ENCODE results near the gene C1orf141.
"Not testable (repeated sequence)": the region's sequence is repeated elsewhere in the genome, so short reads cannot be mapped to it uniquely, and the experiment has no call there.

C1orf141 gene

DNA sequence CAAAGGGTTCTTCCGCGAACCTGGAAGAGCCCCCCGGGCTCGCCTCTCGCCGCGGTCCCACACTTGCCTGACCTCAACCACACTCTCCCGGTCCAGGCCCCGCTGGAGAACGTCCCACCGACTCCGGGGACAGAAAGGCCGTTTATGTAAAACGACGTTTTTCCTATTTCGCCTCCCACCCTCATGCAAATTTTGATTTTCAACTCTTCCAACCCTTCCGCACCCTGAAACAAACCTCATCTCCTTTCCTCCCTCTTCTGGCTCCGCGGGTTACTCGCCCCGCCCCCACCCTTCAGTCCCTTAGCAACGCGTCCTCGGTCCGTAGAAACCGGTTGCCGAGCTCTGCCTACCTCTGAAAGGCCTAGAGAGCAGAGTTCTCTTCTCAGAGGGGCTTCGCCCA, at the start of gene C1orf141:
Gene C1orf141 (minus strand): TSS at position 276 of the 400 bp plus-strand sequence. CDS start 7,730 bp downstream, outside the sequence.
- DNase-seq, result no peak

DNA sequence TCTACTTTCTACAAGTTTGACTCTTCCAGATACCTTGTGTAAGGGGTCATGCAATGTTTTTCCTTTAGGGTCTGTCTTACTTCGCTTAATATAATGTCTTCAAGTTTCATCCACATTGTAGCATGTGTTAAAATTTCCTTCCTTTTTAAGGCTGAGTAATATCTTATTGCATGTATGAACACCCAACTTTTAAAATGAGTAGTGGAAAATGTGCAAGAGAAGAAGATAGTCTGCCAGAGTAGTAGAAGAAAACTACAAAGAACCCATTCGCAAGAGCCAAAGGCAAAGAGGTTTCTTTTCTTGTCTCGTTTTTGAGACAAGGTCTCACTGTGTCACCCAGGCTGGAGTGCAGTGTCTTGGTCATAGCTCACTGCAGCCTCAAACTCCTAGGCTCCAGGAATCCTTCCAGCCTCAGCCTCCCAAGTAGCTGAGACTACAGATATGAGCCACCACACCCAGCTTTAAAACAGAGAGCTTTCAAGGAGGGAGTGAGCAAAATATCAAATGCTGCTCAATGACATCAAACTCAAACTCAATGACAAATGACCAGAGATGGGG, 40.8 kb upstream of the C1orf141 start:
- DNase-seq, result no peak

- DNase-seq, result no peak
Observed at GRCh38 chr1:67174716-67175284, 40.0 kb upstream of the C1orf141 start.

GRCh38 chr1:67173988-67174387, 39.2 kb upstream of the C1orf141 start:
- DNase-seq, result no peak

- no peak for DNase-seq
Observed at GRCh38 chr1:67171978-67172377, 37.2 kb upstream of the C1orf141 start.

DNA sequence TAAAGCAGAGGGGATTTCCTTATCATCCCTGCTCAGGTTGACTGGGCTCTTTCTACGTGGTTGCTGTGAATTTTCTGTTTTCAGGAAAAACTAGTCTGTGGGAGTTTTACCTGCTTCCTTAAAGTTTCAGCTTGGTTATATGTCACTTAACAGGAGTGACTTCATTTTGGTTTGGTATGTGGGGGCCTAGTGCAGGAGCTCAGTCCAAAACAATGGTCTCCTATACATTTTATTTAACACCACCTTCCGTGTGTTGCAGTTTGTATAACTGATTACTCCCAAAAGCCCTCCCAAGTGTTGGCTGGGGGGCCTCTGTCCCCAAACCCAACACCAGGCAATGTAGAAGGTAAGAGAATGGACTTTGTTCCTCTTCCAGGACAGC, 36.8 kb upstream of the C1orf141 start:
- DNase-seq, result no peak

GRCh38 chr1:67170751-67171573, 36.2 kb upstream of the C1orf141 start:
- no peak for DNase-seq

DNA sequence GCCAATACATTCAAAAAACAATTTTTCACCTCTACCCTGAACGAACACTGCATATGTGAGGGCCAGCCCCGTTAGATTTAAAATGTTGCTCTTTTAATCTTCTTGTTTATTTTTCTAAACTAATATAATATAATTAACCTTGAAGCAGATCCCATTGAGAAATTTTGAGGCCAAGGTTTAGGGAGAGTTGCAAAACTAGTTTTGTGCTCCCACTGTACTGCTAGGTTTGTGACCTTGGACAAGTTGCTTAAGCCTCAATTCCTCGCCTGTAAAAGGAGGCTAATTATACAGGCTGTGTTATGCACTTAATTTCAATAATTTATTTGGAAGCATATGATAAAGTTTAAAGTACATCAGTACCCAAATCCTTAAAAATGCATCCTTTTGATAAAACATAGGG, 35.2 kb upstream of the C1orf141 start:
- DNase-seq, result no peak

GRCh38 chr1:67169496-67169895, 34.7 kb upstream of the C1orf141 start:
- DNase-seq, result no peak

- DNase-seq, result no peak
Observed at GRCh38 chr1:67166196-67166595, 31.4 kb upstream of the C1orf141 start, which contains the start of gene IL23R. Gene IL23R (plus strand): TSS chr1:67166454. CDS start chr1:67168121, 1,667 bp downstream.

DNA sequence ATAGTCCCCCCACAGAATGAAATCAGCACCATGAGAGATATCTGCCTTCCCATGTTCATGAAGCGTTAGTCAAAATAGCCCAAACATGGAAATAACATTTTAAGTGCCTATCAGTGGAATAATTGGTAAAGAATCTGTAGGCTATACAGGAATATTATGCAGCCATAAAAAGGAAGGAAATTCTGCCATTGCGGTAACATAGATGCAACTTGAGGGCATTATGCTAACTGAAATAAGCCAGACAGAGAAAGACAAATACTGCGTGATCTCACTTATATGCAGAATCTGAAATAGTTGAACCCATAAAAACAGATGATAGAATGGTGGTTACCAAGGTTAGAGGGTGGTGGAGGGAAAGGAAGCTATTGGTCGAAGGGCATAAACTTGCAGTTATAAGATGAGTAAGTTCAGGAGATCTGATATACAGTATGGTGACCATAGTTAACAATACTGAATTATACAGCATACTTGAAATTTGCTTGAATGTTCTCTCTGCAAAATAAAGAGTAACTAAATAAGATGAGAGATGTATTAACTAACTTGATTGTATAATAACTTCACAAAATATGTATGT, 30.8 kb upstream of the C1orf141 start:
- no peak for DNase-seq

- no peak for DNase-seq
Observed at GRCh38 chr1:67162954-67163353, 28.2 kb upstream of the C1orf141 start.

GRCh38 chr1:67159233-67159632, 24.5 kb upstream of the C1orf141 start:
- no peak for DNase-seq

DNA sequence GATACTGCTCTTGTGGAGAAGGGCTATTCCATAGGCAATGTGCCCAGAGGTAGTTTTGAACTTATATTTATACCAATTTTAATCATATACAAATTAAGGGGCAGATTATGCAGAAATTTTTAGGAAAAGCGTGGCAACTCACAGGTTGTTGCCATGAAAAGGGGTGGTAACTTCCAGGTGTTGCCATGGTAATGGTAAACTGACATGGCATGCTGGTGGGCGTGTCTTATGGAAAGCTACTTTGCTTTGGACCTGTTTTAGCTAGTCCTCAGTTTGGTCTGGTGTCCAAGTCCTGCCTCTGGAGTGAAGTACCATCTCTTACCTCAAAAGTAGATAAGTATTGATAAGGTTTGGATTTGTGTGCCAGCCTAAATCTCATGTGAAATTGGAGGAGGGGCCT, 23.6 kb upstream of the C1orf141 start:
- DNase-seq, result no peak

GRCh38 chr1:67150931-67151330, 16.2 kb upstream of the C1orf141 start:
- no peak for DNase-seq

- peak; percentile 85 for DNase-seq
Observed at GRCh38 chr1:67149179-67149770, 14.5 kb upstream of the C1orf141 start.

GRCh38 chr1:67148516-67149178, 13.9 kb upstream of the C1orf141 start:
- DNase-seq, result no peak

DNA sequence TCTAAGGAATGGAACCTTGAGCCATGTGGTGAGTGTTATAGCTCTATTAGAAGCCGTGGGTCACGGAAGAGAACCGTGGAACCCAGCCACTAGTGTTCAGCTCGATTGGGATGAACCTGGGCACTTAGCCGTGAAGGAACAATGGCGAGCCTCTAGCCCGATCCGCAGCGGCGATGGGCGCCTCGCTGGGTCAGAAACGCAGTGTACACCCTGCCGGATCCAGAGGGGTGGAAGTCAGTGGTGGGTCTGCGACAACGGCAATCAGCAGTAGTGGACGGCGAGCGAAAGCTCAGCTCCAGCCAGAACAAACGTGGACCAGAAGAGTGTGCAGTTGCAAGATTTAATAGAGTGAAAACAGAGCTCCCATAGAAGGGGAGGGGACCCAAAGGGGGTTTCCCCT, 13.2 kb upstream of the C1orf141 start:
- not testable (repeated sequence) for DNase-seq

DNA sequence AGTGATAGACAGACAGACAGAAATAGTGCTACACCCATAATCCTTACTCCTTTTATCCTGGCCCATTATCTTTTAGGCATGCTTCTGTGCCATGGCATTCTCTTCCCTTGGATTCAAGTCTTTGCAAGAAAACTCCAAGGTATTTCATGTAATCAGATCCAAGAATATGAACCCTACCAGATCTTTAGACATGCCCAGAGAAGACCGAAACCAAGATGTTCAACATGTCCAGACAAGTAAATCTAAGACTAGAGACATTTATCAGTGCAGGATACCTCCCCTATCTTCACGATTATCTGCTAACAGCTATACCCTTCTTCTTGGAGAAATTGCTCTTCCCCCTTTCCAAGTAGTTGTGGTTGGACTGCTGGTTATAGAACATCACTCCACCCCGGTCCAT, 11.8 kb upstream of the C1orf141 start:
- DNase-seq, result no peak

GRCh38 chr1:67146101-67146500, 11.3 kb upstream of the C1orf141 start:
- DNase-seq, result no peak

DNA sequence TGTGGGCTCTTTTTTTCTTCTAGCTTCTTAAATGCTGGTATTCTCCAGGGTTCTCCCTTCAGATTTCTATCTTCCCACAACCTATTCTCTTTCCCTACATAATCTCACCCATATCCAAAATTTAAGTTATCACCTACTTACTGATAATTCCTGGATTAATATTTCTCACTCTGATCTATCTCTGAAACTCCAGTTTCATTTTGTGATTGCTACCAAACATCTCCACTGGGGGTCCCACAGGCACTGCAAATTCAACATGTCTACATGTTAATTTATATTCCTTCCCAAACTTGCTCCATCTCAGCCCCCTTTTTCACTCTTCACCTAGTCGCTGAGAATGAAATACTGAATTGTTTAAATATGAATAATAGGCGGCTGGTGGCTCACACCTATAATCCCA, 9.9 kb upstream of the C1orf141 start:
- no peak for DNase-seq

- no peak for DNase-seq
Observed at GRCh38 chr1:67143966-67144365, 9.2 kb upstream of the C1orf141 start.

DNA sequence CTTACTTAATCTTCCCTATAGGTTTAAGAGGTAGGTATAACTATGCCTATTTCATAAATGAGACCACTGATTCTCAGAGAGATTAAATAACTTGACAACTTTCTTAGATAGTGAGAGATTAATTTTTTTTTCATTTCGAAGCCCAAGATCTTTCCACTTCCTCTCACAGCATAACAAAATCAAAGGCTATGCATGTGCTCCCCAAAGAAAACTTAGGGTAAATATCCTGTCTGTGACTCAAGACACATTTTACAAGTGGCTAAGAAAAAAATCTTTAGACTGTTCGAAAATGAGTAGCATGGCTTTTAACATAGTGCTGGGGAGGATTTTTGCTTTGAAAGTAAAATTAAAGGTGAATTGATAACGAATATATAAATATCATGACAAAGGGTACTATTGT, 8.2 kb upstream of the C1orf141 start:
- DNase-seq, result no peak
